ENCODE measurements around the gene SPPL2C. TPM values are rescaled to one million over a fixed set of nuclear protein-coding genes. Genes with fewer than 3 reads are reported as not detected.

Gene SPPL2C
- total and polyA plus RNA-seq, 10 of the 15 experiments (the other 5 are each of a cell fraction or from before 2014, with no cell fraction given): not detected

DNA sequence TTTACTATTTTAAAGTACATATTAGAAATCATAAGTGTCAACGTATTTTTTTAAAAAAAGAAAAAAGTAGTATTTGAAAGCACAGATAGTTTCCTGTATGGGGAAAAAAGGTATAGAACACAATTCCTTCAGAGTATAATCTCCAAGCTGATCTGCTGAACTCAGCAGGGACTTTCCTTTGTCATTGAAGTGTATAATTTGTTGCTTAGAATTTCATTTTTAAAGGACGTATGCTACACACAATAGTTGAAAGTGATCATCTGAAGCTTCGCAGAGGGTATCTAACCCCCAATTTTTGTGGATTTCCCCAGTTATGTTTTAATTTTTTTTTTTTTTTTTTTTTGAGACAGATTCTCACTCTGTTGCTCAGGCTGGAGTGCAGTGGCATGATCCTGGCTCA, 29.5 kb downstream of the SPPL2C start:
- Histone ChIP-seq H3K79me2 (ENCODE audit: control insufficient read depth, insufficient read depth, low read length) (no peaks in the 10 kb centered on the region), H3K9me3 (replicated peaks; ENCODE audit: control insufficient read depth, insufficient read depth, low read length) (no peaks in the 10 kb centered on the region; the same call in 2 of the 3 replicates), H3K36me3 (ENCODE audit: control insufficient read depth in 2 of 2, insufficient read depth in 2 of 2, low read length in 1 of 2) (no peaks in the 10 kb centered on the region), H2AFZ (ENCODE audit: control insufficient read depth, low read depth, low read length) (no peak overlapping the region), H4K20me1 (ENCODE audit: control insufficient read depth, insufficient read depth) (no peaks in the 10 kb centered on the region), H3K27me3 (replicated peaks in 1 of 2; ENCODE audit: control insufficient read depth in 2 of 2, insufficient read depth in 2 of 2, low read length in 1 of 2) (peaks cover 0 to 2% of the 10 kb centered on the region in 2 experiments; a peak in 2 of 4 replicates), H3K4me1 (ENCODE audit: control insufficient read depth, insufficient read depth, low read length) (no peaks in the 10 kb centered on the region), H3K9ac (ENCODE audit: control insufficient read depth, insufficient read depth, low read length) (no peak overlapping the region), H3K4me2 (ENCODE audit: control insufficient read depth, insufficient read depth) (no peak overlapping the region), H3K4me3 (no peak overlapping the region), H3K27ac (ENCODE audit: control insufficient read depth, insufficient read depth) (no peak overlapping the region)
- POLR2A ChIA-PET: interaction anchor here (0.6 kb wide), 1 partner anchor 60 kb away, joined by 4 read pairs; no protein-coding TSS in a partner anchor
- CTCF ChIA-PET: interaction anchor here (0.7 kb wide), 1 partner anchor 398 kb away, joined by 3 read pairs; no protein-coding TSS in a partner anchor
- SMC1A ChIA-PET (ENCODE audit: uncharacterized antibody, unreplicated experiment): no interaction called here
- BruUV-seq (replicated peaks): no TSS peak
- 31% methylated on average over 3 of the region's 3 CpGs for WGBS (ENCODE audit: insufficient coverage, insufficient replicate concordance, low lambda C conversion rate, missing lambda C conversion rate)
- intact Hi-C loops (cut with micrococcal nuclease; ENCODE audit: unreplicated experiment) (no loop called here), in situ Hi-C loops (cut with MboI) (no loop called here)
- RAD21 ChIA-PET (ENCODE audit: unreplicated experiment): no interaction called here
- DNase-seq (ENCODE audit: low read depth, low spot score): no peak
- no peak for ATAC-seq
- no peak for FAIRE-seq
- TF ChIP-seq ZNF207 (IDR thresholded peaks at IDR 0.05; ENCODE audit: borderline replicate concordance) (no peak), FOXK2 (IDR thresholded peaks at IDR 0.05) (no peak), CREM (IDR thresholded peaks at IDR 0.05; ENCODE audit: low read depth) (no peak), CUX1 (IDR thresholded peaks at IDR 0.05; ENCODE audit: insufficient replicate concordance, low read depth, low read length) (no peak), SREBF2 (IDR thresholded peaks at IDR 0.05; ENCODE audit: low read length) (no peak), ZBTB40 (IDR thresholded peaks at IDR 0.05; ENCODE audit: borderline replicate concordance) (no peak)
- TF ChIP-seq, protein P1, sequence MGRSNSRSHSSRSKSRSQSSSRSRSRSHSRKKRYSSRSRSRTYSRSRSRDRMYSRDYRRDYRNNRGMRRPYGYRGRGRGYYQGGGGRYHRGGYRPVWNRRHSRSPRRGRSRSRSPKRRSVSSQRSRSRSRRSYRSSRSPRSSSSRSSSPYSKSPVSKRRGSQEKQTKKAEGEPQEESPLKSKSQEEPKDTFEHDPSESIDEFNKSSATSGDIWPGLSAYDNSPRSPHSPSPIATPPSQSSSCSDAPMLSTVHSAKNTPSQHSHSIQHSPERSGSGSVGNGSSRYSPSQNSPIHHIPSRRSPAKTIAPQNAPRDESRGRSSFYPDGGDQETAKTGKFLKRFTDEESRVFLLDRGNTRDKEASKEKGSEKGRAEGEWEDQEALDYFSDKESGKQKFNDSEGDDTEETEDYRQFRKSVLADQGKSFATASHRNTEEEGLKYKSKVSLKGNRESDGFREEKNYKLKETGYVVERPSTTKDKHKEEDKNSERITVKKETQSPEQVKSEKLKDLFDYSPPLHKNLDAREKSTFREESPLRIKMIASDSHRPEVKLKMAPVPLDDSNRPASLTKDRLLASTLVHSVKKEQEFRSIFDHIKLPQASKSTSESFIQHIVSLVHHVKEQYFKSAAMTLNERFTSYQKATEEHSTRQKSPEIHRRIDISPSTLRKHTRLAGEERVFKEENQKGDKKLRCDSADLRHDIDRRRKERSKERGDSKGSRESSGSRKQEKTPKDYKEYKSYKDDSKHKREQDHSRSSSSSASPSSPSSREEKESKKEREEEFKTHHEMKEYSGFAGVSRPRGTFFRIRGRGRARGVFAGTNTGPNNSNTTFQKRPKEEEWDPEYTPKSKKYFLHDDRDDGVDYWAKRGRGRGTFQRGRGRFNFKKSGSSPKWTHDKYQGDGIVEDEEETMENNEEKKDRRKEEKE (IDR thresholded peaks at IDR 0.05): no peak
- TF ChIP-seq, protein P2, sequence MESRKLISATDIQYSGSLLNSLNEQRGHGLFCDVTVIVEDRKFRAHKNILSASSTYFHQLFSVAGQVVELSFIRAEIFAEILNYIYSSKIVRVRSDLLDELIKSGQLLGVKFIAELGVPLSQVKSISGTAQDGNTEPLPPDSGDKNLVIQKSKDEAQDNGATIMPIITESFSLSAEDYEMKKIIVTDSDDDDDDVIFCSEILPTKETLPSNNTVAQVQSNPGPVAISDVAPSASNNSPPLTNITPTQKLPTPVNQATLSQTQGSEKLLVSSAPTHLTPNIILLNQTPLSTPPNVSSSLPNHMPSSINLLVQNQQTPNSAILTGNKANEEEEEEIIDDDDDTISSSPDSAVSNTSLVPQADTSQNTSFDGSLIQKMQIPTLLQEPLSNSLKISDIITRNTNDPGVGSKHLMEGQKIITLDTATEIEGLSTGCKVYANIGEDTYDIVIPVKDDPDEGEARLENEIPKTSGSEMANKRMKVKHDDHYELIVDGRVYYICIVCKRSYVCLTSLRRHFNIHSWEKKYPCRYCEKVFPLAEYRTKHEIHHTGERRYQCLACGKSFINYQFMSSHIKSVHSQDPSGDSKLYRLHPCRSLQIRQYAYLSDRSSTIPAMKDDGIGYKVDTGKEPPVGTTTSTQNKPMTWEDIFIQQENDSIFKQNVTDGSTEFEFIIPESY (IDR thresholded peaks at IDR 0.05): no peak
